ENCODE data around the gene NUP210.
A peak's percentile ranks its signal among the peaks of the same experiment; 100 is the strongest.

NUP210 gene

DNA sequence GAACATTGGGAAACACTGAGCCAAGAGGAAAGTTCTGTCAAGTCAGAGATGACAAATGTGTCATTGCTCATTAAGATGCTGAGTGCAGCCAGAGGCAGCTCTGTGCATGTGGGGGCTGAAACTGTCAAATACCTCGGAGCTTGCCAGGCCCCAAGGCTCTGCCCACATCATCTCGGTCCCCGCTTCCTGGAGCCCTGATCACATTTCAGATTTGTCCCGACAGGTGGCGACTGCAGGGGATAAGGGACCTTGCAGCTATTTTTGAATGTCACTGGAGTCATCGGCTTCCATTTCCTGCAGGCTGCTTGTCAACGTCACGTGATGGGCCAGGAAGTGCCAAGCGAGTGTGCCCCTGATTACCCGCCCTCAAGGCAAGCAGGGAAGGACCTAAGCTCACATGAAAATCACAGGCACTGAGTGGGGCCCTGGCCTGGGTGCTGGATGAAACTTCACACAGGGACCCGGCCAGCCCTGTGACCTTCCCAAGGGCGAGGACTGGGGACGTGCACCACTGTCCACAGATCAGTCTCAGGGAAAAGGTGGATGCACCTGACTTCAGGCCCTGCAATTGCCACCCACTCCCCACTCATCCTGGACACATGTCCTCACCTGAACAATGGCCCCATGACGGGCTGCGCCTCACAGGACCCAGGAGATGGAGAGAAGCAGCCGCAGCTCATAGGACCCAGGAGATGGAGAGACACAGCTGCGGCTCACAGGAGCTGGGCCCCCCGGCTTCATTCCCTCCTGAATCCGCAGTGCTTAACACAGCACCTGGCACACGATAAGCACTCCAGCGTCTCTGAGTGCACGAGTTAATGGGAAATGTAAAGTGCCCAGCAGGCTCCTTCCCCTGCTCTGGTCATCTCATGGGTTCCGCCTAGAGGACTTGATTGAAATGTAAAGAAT is 73.4 kb downstream of the NUP210 start:
- DNase-seq, result peak; percentile 84

DNA sequence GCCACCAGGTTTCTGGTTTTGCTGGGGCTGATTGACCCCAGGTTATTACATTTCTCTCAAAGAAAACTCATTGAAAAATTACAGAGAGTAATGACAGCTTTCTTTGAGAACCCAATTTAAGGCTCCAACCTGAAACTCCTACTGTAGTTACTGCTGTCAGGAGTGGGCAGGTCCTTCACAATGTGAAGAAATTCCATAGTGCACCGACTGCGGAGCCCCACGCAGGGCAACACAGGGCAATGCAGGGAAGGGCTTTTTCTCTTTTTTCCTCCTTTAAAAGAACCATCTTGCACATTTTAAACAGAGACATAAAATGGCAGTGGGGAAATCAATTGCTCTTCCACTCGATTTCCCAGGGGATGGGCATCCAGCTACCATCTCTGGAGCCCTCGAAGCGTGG is 74.3 kb downstream of the NUP210 start:
- no peak for DNase-seq

DNA sequence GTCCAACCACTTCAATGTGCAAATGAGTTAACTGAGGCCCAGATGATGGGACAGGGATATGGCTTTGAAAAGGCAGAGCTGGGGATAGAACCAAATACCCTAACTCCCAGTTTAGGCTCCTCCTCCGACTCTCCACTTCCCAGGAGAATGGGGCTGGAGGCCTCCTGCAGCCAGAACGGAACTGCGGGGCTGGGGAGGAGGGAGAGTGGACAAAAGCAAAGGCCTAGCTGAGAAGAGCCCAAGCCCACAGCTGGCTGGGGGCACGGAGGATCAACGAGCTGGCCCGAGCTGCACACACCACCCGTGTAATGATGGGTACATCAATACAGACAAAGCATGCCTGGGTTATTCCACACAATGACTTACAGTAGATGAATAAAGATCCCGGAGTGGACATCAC is 74.8 kb downstream of the NUP210 start:
- DNase-seq, result no peak

DNA sequence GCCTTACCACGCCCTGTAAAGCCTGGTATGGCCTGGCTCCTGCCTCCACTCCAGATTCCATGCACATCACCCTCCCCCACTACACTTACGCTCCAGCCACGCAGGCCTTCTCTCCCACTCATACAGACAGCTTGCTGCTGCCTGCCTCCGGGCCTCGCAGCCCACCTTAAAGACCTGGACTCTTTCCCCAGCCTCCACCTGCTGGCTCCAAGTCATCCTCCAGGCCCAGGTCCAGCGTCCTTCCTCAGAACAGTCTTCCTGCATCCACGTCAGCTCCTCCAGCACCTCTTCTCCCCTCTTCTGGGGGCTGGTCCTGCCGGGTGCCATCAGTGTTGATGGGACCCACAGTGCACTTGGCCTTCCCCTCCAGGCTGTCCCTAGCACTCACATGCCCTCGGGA is 75.5 kb downstream of the NUP210 start:
- no peak for DNase-seq

DNA sequence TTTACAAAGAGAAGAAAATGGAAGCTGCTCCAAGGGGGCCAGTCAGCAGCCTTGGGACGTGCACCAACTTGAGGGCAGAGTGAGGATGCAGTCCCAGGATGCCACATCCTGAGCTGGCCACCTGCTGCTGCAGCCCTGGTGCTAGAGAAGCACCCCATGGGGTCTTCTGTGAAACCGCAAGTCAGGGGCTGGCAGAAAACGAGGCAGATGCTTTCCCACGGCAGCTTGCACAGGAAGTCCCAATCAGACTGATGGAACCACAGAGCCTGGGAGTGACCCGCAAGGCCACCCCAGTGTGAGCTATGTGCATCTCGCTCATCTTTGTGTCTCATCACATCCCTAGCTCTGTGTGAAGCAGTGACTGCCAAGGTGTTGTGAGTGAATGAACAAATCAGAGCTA is 76.5 kb downstream of the NUP210 start:
- no peak for DNase-seq

DNA sequence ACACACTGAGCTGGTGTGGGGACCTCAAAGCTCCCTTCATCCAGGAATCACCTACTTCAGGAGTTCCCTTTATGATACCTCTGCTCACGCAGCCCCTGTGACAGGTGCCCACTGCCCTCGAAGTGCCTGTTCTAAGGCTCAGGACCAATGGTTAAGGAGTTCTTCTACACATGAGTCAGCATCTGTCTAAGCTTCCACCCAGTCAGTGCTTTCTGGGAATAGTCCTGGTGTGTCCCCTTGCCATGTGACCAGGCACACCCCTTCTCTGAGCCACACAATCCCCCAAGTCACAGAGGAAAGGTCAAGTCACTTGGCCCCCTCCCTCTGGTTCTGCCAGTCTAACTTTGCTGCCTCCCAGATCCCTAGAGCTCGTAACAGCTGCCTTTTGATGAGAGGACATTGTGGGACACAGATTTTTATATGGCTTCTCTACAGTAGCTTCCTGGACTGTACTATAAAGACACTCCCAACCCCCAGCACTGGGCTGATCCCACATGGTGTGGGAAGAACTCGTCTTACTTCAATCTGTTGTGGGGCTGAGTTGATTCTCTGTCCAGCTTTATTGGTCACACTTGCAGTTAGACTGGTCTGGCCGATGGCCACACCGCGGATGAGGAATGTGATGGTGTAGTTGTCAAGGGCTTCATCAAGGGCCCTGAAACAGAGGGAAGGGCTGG is 78.8 kb downstream of the NUP210 start:
- no peak for DNase-seq

DNA sequence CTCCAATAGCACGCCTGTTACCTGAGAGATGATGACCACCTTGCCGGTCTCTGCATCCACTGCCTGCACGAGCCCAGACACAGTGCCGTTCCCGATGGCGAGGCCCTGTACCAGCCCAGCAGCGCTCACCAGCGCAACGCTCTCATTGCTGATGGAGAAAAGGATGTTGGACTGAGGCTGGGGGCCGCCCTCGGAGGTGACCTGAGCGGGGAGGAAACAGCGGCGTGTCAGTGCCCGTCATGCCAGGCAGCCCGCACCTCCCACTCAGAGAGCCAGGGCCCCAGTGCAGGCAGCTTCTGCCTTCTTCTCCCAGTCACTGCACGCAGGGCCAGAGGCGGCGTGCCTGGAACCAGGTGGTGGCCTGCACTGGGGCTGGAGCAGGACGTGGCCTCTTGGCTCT is 80.3 kb downstream of the NUP210 start:
- no peak for DNase-seq

DNA sequence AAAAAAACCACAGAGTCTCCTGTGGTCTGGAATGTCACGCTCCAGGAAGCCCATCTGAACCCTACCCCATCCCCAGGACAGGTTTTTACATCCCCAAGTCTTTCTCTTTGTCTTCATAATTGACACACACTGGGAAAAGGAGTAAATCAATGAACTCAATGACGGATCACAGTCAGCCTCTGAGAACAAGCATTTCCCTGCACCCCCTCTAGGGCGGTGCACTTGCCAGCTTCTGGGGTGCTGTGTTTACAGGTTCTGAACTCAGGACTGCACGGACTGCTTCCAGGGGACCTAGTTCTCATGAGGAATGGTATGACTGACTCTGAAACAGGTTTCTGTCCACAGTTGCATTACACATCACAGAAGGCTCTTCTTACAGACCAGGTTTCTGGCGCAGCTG is 81.1 kb downstream of the NUP210 start:
- no peak for DNase-seq

DNA sequence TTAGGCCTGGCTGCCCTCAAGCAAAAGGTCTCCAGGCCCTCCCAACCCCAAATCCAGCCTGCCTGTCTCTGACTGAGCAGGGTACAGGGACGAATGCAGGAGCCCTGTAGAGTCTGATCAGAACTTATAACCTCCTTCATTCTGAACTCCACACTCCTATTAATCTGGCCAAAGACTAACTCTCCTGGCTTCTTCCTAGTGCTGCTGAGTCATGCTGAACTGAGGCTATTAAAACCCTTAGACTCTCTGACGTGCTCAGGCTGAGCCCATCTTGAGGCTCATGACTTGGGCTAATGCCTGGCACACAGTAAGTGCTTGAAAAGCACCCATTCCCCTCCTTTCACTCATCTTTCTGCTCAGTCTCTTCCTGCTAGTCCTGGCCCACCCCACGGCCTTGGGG is 81.9 kb downstream of the NUP210 start:
- DNase-seq, result no peak

DNA sequence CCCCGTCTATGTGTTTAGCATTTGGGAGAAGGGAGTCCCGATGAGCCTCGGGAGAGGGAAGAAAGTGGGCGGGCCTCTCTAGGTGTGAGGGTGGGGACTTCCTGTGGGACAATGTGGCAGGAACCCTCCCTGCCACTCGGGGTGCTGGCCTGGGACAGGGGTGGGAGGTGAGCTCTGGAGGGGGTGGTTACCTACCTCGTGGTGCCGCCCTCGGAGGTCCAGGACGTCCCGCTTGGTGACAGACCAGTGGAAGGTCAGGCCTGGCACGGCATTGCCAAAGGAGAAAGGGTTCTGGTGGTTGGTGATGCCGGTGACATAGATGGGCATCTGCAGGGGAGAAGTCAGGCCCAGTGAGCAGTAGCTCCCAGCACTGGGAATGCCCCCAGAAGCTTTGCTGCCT is 83.5 kb downstream of the NUP210 start:
- DNase-seq, result no peak

DNA sequence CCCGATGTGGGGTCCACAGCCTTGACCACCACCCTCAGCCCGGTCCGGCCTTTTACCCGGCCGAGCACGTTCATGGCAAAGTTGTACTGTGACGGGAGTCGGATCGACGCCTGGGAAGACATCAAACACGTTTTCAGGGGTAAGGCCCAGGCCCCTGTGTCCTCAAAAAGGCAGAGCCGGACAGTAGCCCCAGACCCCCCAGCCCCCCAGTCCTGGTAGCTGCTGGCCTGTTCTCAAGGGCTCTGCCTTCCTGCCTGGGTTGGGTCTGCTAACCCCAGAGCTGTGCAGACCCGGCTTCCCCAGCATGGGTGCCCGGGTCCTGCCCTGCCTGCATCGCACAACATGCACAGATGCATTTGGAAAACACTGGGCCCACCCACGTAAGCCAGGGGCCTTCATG is 84.6 kb downstream of the NUP210 start:
- DNase-seq, result no peak

DNA sequence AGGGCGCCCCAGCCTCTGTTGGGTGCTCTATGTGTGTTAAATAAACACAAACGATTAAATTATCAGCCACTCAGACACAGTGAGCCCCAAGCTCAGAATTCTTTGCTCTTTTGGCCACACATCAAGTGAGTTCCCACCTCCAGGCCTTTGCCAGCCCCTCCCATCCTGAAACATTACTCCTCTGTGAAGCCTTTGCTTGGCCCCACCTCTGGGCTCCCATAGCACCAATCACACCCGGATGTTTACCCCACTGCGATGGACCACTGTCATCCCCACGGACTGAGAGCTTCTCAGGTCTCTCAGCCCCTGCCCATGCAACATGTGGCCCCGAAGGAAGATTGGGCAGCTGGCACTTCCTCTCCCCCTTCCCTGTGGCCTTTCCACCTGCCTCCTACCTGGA is 85.1 kb downstream of the NUP210 start:
- no peak for DNase-seq

DNA sequence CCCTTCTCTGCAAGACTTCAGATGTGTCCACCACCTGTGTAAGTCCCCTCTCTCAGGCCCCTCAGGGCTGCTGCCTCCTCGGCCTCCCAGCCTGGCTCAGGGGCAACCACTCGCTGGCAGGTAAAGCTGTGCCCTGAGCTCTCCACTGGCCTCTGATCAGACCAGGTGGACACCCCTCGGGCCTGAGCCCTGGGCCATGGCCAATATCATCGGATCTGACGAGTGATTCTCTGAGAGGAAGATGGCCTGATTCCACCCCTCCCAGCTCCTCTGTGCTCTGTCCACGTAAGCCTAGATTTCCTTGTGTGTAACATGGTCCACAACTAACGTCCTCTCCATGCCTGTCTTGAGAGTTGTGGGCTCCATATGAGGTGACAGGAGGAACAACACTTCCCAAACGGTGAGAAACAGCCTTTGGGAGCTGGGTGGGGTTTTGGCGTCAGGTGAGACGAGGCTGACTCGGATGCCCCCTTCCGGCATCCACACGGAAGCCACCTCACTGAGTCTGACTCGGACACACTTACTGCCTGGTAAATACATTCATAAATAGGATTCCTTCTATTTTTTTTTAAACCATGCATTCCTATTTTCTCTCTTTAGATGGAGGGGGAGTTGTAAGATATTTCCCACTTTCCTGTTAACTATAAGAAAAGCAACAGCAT is 86.8 kb downstream of the NUP210 start:
- no peak for DNase-seq

DNA sequence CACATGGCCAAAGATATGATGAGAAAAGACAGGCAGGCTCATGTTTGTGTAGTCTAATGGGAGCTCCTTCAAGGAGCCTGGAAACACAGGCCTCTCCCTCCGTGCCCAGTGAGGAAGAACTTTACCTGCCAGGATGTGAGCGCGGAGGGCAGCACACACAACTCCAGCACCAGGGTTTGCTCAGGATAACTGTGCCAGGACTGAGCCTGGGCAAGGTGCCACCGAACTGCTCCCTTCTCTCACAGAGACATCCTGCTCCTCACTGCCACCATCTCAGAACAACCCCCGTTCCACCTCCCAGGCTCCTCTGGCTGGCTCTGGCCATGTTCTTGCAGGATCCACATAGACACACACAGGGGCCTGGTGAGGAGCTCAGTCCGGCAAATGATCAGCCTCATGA is 87.4 kb downstream of the NUP210 start:
- no peak for DNase-seq

DNA sequence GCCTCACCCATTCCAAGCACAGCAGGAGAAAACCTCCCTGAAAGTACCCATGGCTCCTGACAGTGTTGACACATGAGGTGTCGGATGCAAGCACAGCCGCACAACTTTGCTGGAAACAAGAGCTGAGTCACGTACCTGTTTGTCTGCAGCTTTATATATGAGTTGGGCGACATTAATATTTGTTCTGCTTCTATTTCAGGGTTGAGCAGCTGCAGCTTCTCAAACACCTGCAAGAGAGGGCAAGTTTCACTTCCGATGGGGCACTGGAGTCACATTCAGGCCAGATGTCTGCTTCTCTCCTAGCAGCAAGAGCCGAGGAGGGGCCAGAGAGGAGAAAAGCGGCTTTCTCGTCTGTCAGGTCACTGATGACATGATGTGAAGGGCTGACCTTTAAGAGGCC is 88.0 kb downstream of the NUP210 start:
- DNase-seq, result no peak

DNA sequence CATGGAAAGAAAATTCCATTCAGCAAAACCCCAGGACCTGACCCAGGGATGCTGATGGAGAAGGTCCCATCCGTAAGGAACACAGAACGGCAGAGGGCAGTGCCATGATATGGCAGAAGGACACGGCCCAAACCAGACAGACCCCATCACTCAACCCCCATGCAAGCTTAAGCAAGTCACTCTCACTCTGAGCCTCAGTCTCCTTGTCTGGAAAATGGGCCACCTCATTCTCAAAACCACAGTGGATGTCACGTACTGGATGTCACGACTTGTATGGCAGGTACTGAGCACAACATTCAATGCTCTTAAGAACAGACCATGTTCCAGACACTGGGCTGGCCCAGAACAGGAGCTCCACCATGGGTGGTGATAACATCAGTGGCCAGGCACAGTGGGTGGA is 90.4 kb downstream of the NUP210 start:
- DNase-seq, result no peak

DNA sequence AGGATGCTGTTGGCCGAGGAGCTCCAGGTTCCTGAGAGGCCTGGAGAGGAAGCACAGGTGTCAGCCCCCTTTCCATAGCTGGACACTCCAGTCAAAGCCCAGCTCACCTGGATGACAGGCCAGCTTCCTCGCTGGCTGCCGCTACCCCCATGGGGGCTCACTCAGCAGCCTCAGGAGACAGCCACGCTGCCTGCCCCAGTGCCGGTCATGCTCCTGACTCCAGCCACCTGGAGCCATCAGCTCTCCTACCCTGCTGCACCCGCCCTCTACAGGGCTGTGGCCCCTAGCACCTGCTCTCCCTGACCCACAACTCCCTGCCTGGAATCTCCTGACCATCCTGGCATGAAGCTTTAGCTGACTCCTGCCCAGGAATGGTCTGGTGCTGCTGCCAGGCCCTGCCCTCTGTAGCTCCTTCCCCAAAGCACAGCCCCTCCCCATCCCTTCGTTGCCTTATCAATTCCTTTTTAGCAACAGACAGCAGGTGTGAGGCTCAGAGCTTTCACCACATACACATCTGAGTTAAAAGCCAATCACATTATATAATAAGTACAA is 94.2 kb downstream of the NUP210 start:
- no peak for DNase-seq

DNA sequence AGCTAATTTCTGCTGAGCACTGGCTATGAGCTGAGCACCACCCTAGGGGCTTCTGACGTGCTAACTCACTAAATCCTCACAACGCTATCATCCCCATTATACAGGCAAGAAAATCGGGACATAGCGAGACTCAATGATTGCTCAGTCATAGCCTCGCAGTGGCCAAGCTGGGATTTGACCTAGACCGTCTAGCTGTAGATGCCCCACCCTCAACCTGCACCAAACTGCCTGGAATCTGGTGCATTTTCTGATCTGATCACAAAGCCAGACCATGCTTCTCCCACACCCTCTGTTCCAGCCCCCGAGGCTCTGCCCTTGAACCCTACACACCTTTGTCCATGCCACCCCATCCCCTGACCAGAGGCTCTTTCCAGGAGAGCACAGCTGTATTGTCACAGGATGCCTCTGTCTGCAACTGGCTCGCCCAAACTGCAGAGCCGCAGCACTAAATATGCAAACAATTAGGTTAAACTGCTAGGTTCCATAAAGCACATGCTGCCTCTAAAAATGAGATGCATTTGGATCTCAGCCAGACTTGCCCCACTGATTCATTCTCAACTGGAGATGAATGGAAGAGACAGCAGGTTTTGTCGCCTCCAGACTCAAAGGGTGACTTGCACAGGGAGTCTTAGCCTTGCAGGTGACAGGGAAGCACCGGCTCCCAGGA is 95.2 kb downstream of the NUP210 start:
- DNase-seq, result no peak

DNA sequence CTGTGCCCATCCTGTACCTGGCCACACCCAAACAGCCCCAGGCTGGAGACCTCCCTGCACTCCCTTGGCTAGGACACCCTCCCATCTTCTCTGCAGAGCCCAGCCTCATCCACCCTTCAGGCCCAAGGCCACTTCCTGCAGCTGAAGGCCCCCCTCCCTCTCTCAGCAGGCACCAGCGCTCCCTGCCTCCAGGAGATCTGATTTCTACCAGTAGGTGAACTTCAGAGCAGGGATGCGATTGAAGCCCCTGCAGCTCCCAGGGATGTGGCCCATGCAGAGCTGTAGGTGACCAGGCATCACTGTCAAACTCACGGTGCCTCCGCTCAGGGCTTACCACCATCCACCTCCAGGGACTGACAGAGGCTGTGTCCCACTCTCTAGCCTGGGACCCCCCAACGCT is 96.3 kb downstream of the NUP210 start:
- no peak for DNase-seq

DNA sequence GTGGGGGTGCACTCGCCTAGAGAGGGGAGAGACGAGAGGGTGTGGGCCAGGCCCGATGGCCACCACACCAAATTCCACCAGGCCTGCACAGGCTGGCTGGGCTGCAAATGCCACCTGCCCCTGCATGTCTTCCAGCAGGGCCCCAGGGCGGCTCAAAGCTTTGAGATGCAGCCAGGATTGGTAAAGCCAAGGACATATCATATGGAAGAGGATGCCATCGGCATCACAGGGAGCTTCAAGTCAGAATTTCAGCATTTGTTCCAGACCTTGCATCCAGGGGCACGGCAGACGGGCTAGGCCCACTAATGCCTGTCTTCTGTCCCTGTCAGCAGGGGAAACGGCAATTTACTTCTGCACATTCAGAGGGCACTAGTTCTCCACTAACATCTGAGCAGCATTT is 97.8 kb downstream of the NUP210 start:
- DNase-seq, result no peak

DNA sequence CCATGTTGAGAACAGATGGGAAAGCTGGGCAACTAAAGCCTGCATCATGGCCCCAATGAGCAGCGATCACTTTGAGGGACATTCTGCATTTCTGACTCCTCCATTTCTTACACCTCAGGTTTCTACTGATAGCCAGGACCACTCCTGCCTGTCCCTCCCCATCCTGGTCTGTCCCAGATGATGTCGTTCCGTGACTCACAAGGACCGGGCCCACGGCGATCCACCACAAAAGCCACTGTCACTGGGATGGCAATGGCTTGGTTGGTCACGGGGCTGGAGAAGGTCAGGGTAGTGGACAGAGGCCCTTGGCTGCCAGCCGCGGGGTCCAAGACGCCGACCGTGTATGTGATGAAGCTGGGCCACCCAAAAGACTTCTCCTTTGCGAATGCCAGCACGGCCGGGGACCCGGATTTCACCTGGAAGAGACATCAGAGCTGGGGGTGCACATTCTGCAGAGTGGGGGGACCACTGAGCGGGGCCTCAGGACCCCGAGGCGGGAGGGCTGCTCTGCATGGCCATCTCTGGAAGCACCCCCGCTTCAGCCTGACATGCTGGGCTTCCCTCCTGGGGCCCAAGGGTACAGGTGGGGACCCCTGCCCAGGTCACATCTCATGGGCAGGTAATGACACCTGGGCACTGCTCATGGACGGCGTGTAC is 100.4 kb downstream of the NUP210 start:
- DNase-seq, result no peak

DNA sequence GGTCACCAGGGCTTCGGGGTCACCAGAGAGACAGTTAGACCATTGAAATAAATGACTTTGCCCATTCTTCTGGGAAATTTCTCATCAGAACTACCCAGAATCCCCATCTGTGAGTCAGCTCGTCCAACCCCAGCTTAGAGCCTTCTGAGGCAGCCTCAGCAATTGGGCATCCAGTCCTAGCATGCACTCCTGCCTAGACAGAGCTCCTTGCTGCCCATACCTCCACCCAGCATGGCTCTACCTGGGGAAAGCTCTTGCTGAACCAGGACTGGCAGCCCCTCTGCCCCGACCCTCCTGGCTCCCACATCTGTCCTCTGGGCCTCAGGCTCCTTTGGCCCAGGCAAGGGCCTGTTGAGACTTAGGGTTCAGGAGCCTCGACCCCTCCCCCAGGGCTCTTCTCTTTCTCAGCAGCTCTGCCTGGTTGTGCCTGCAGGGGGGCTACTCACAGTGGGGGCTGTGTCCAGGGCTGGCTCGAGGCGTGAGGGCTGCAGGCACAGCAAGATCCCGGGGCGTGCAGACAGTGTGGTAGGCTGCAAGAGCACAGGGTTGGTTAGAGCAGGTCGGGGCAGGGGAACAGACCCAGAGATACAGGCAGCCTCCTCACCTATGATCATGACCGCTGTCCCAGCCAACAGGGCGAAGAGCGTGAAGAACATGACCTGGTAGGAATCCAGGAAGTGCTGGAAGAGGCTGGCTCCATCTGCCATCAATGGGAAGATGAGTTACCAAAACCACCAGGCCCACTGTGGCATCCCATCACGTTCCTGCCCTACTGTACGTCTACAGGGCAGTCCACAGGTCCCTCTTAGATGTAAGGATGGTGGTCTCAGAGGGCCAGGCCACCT is 101.3 kb downstream of the NUP210 start:
- no peak for DNase-seq
